ENCODE results near the gene FOXD3.
A peak's percentile ranks its signal among the peaks of the same experiment; 100 is the strongest.
"Not testable (repeated sequence)": the region's sequence is repeated elsewhere in the genome, so short reads cannot be mapped to it uniquely, and the experiment has no call there.

Gene FOXD3

GRCh38 chr1:63321066-63321784, 1.1 kb upstream of the FOXD3 start:
- no peak for DNase-seq (ENCODE audit: low read depth in 3 of 3)

- DNase-seq (ENCODE audit: low read depth in 3 of 3) = no peak
These were observed 618 bp upstream of the FOXD3 start for GRCh38 chr1:63321785-63322113.

GRCh38 chr1:63322944-63323864, 837 bp downstream of the FOXD3 start:
- no peak for DNase-seq (ENCODE audit: low read depth in 3 of 3)

- no peak for DNase-seq (ENCODE audit: low read depth in 3 of 3)
These were observed 1.8 kb downstream of the FOXD3 start for GRCh38 chr1:63323865-63324778.

GRCh38 chr1:63324779-63325119, 2.4 kb downstream of the FOXD3 start:
- no peak for DNase-seq (ENCODE audit: low read depth in 3 of 3)

- DNase-seq (ENCODE audit: low read depth in 3 of 3) = no peak
These were observed 3.1 kb downstream of the FOXD3 start for GRCh38 chr1:63325279-63325985.

GRCh38 chr1:63326106-63326472, 3.7 kb downstream of the FOXD3 start:
- no peak for DNase-seq (ENCODE audit: low read depth in 3 of 3)

- DNase-seq (ENCODE audit: low read depth in 3 of 3) = no peak
These were observed 4.4 kb downstream of the FOXD3 start for GRCh38 chr1:63326473-63327380.

GRCh38 chr1:63327417-63328054, 5.2 kb downstream of the FOXD3 start:
- peak in 1 of 3 donors; percentile 48 for DNase-seq (ENCODE audit: low read depth in 3 of 3)

GRCh38 chr1:63328122-63328521, 5.8 kb downstream of the FOXD3 start:
- no peak for DNase-seq (ENCODE audit: low read depth in 3 of 3)

GRCh38 chr1:63328781-63329180, 6.4 kb downstream of the FOXD3 start:
- DNase-seq (ENCODE audit: low read depth in 3 of 3) = no peak

- DNase-seq (ENCODE audit: low read depth in 3 of 3) = no peak
These were observed 7.4 kb downstream of the FOXD3 start for GRCh38 chr1:63329621-63330330.

GRCh38 chr1:63330331-63330916, 8.1 kb downstream of the FOXD3 start:
- no peak for DNase-seq (ENCODE audit: low read depth in 3 of 3)

- no peak for DNase-seq (ENCODE audit: low read depth in 3 of 3)
These were observed 20.0 kb downstream of the FOXD3 start for GRCh38 chr1:63342402-63342801.

GRCh38 chr1:63343922-63344321, 21.6 kb downstream of the FOXD3 start:
- no peak for DNase-seq (ENCODE audit: low read depth in 3 of 3)

GRCh38 chr1:63350320-63350719, 28.0 kb downstream of the FOXD3 start:
- no peak for DNase-seq (ENCODE audit: low read depth in 3 of 3)

- DNase-seq (ENCODE audit: low read depth in 3 of 3) = no peak
These were observed 30.4 kb downstream of the FOXD3 start for GRCh38 chr1:63352736-63353135.

- not testable (repeated sequence) for DNase-seq (ENCODE audit: low read depth in 3 of 3)
These were observed 33.9 kb downstream of the FOXD3 start for GRCh38 chr1:63356234-63356633.

- no peak for DNase-seq (ENCODE audit: low read depth in 3 of 3)
These were observed 37.2 kb downstream of the FOXD3 start for GRCh38 chr1:63359561-63359960.

Data from stimulated activated CD4-positive, alpha-beta T cell treated with anti-CD3 and anti-CD28 coated beads, TNF-alpha, amount 100 ng/mL, for 48 hours (primary cell).